Daoy (cell line): ENCODE measurements around the gene PNMA1. TPM values are rescaled to one million over a fixed set of nuclear protein-coding genes. Genes with fewer than 3 reads are reported as not detected.
A peak's percentile ranks its signal among the peaks of the same experiment; 100 is the strongest.

Source experiments
- DNase-seq: peaks from one replicate; pipeline ENCODE4 v3.0.0-alpha.2; 2015; ENCODE audit warnings: low read depth
- total RNA-seq: library from RNA; depleted of rRNA; stranded (reverse); fragments of >200 nt; shearing (Covaris generic); gene quantifications from 2 replicates; pipeline ENCODE4 v1.2.3, GENCODE V29; 2014; rRNA removed

The PNMA1 gene
- 20.2 and 22.4 TPM in 2 replicates for total RNA-seq

- DNase-seq: peak; percentile 94
These were observed at the start of gene PNMA1 for GRCh38 chr14:73713803-73714655. Gene PNMA1 (minus strand): TSS chr14:73714384. CDS start chr14:73713639, 745 bp downstream.

GRCh38 chr14:73763396-73763795, 49.2 kb upstream of the PNMA1 start:
- DNase-seq: peak; percentile 2

GRCh38 chr14:73762375-73762822, 48.2 kb upstream of the PNMA1 start:
- peak; percentile 13 for DNase-seq

GRCh38 chr14:73761618-73762355, 47.6 kb upstream of the PNMA1 start:
- peak; percentile 6 for DNase-seq

GRCh38 chr14:73760598-73761586, 46.7 kb upstream of the PNMA1 start:
- DNase-seq: peak; percentile 15

GRCh38 chr14:73759714-73760597, 45.8 kb upstream of the PNMA1 start:
- peak; percentile 100 for DNase-seq

- DNase-seq: peak; percentile 62
These were observed 45.1 kb upstream of the PNMA1 start for GRCh38 chr14:73759183-73759713.

GRCh38 chr14:73758392-73759182, 44.4 kb upstream of the PNMA1 start:
- DNase-seq: peak; percentile 85

GRCh38 chr14:73757876-73758391, 43.8 kb upstream of the PNMA1 start:
- DNase-seq: no peak

GRCh38 chr14:73757381-73757780, 43.2 kb upstream of the PNMA1 start:
- no peak for DNase-seq

- DNase-seq: no peak
These were observed 41.3 kb upstream of the PNMA1 start for GRCh38 chr14:73755434-73756014.

- peak; percentile 67 for DNase-seq
These were observed 40.8 kb upstream of the PNMA1 start for GRCh38 chr14:73754911-73755360.

GRCh38 chr14:73753887-73754795, 40.0 kb upstream of the PNMA1 start:
- DNase-seq: no peak

GRCh38 chr14:73753124-73753886, 39.1 kb upstream of the PNMA1 start:
- DNase-seq: peak; percentile 67

- peak; percentile 66 for DNase-seq
These were observed 38.3 kb upstream of the PNMA1 start for GRCh38 chr14:73752297-73752992.

- no peak for DNase-seq
These were observed 37.0 kb upstream of the PNMA1 start for GRCh38 chr14:73751157-73751691.
